Gastrocnemius medialis (tissue), 4 donors: ENCODE measurements around the gene NXNL1.

ENCODE experiments used
- POLR2A ChIP-seq, 2 donors: fragments of 450-650 bp; IDR thresholded peaks; one replicate each; pipeline ENCODE4 v1.6.1; 2017; ENCODE audit warnings: antibody characterized with exemption in 2 of 2, mild to moderate bottlenecking in 2 of 2, moderate library complexity in 2 of 2
- TF ChIP-seq, protein P1 (sequence below), 5 experiments: fragments of 450-650 bp in 3 of 5; fragments of 200-600 bp in 2 of 5; sonication (generic) in 2 of 5; IDR thresholded peaks in 4 of 5; conservative IDR thresholded peaks in 1 of 5; 1 replicate in 4 of 5; 2 replicates in 1 of 5; pipeline ENCODE4 v1.5.1; 2016 to 2019; ENCODE audit warnings: antibody characterized with exemption in 5 of 5, mild to moderate bottlenecking in 3 of 5, moderate library complexity in 3 of 5

DNA sequence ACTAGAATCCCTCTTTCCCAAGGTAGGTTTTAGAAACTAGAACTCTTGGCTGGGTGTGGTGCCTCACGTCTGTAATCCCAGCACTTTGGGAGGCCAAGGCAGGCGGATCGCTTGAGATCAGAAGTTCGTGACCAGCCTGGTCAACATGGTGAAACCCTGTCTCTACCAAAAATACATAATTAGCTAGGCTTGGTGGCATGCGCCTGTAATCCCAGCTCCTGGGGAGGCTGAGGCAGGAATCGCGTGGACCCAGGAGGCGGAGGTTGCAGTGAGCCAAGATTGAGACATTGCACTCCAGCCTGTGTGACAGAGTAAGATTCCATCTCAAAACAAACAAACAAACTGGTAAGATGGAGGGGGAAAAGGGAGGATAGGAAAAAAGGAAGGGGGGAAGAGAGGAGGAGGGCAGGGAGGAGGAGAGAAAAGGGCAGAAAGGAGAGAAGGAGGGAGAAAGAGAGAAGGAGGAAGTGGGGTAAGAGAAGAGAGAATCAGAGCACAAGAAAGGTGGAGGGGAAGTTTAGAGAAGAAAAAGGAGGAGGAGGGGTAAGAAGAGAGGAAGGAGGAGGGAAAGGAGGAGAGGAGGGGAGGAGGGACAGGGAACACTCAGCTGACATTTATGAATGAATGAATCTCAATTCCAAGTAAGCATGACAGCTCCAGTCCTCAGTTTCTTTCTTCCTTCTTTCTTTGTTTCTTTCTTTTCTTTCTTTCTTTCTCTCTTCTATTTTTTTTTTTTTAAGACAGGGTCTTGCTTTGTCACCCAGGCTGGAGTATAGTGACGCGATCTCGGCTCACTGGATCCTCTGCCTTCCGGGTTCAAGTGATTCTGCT, 7.0 kb upstream of the NXNL1 start:
- TF ChIP-seq, protein P1, sequence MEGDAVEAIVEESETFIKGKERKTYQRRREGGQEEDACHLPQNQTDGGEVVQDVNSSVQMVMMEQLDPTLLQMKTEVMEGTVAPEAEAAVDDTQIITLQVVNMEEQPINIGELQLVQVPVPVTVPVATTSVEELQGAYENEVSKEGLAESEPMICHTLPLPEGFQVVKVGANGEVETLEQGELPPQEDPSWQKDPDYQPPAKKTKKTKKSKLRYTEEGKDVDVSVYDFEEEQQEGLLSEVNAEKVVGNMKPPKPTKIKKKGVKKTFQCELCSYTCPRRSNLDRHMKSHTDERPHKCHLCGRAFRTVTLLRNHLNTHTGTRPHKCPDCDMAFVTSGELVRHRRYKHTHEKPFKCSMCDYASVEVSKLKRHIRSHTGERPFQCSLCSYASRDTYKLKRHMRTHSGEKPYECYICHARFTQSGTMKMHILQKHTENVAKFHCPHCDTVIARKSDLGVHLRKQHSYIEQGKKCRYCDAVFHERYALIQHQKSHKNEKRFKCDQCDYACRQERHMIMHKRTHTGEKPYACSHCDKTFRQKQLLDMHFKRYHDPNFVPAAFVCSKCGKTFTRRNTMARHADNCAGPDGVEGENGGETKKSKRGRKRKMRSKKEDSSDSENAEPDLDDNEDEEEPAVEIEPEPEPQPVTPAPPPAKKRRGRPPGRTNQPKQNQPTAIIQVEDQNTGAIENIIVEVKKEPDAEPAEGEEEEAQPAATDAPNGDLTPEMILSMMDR (IDR thresholded peaks at IDR 0.05 in 4 of 5, conservative IDR thresholded peaks at IDR 0.05 in 1 of 5) = no peak
- TF ChIP-seq POLR2A (IDR thresholded peaks at IDR 0.05) = peak; percentile 32 to 43
